GM12872 (cell line): ENCODE data around the gene AMN1.

Source experiments
- TF ChIP-seq, protein P1 (sequence below): IDR thresholded peaks from 3 replicates; pipeline ENCODE4 v1.5.1; 2011; ENCODE audit warnings: low read depth, mild to moderate bottlenecking, low read length, moderate library complexity; ENCODE audit not compliant: insufficient read depth

Gene AMN1

DNA sequence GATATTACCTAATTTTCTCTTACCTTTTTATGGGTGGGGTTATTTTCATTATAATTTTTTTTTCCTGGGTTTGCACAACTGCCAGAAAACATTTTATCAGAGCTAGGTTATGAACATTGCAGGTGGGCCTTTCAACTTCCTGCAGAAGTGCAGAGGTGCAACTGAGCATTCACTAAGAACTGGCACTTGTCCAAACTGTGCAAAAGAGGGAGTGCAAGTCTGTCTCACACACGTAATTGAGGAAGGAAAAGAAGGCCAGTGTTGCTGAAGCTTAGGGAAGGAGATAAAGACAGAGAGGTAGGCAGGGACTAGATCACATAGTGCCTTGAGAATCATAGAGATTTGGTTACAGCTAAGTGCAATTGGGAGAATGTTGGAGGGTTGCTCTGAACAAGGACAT is 14.1 kb upstream of the AMN1 start:
- TF ChIP-seq, protein P1, sequence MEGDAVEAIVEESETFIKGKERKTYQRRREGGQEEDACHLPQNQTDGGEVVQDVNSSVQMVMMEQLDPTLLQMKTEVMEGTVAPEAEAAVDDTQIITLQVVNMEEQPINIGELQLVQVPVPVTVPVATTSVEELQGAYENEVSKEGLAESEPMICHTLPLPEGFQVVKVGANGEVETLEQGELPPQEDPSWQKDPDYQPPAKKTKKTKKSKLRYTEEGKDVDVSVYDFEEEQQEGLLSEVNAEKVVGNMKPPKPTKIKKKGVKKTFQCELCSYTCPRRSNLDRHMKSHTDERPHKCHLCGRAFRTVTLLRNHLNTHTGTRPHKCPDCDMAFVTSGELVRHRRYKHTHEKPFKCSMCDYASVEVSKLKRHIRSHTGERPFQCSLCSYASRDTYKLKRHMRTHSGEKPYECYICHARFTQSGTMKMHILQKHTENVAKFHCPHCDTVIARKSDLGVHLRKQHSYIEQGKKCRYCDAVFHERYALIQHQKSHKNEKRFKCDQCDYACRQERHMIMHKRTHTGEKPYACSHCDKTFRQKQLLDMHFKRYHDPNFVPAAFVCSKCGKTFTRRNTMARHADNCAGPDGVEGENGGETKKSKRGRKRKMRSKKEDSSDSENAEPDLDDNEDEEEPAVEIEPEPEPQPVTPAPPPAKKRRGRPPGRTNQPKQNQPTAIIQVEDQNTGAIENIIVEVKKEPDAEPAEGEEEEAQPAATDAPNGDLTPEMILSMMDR = no peak

DNA sequence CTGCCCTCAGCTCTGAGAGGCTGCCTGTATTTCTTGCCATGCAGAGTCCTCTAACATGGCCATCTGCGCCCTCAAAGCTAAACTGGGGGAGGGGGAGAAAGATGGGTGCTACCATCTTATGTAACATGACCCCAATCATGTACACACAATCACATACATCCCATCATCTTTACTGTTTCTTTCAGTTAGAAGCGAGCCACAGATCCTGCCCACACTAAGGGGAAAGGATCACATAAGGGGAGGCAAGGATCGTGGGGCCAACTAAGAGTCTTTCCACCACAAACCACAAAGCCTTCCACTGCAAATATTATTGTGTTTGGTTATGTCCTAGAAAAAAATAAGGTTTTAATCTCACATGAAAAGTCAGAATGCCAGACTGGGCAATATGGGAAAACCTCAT is 11.8 kb upstream of the AMN1 start:
- TF ChIP-seq, protein P1 = no peak

DNA sequence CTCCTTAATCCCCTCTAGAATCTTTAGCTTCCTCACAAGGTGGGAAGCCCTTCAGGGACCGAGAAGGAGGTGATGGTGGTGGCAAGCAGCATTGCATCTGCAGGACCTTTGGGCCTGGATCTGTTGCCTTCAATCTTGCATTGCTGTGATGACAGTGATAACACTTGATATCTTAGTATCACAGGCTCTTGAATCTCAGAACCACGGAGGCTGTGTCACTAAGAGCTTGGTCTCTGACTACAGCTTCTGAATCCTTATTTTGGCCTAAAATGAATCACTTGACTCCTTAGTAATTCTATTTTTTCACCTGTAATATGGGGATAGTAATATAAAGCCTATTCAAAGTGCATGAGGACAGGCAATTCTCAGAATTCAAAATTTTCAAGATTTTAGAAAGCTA is 8.9 kb upstream of the AMN1 start:
- TF ChIP-seq, protein P1 = no peak

DNA sequence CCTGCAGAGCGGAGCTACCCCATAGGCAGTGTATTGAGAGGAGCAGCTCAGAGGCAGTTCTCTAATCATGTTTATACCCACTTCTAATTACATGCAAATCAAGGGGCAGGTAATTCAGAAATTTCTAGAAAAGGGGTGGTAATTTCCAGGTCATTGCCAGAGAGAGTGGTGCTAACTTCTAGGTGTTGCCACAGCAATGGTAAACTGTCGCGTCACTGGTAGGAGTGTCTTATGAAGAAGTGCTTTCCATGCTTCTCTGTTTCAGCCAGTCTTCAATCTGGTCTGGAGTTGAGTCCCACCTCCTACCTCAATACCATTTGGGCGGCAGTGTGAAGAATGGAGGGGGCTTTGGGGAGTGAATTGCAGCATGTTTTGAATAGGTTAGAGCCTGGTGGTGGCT is 8.5 kb upstream of the AMN1 start:
- TF ChIP-seq, protein P1 = no peak

DNA sequence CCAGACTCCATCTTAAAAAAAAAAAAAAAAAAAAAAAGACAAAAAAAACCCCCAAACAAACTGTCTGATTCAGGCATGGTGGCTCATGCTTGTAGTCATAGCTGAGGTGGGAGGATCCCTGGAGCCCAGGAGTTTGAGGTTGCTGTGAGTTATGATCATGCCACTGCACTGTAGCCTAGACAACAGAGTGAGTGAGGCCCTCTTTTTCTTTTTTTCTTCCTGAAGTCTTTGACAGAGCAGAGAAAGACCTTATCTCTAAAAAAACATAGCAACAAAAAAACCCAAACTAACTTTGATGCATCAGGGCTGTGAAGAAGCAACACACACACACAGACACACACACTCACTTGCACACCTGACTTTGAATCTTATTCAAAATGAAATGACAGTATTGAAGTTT is 7.7 kb upstream of the AMN1 start:
- TF ChIP-seq, protein P1 = no peak

DNA sequence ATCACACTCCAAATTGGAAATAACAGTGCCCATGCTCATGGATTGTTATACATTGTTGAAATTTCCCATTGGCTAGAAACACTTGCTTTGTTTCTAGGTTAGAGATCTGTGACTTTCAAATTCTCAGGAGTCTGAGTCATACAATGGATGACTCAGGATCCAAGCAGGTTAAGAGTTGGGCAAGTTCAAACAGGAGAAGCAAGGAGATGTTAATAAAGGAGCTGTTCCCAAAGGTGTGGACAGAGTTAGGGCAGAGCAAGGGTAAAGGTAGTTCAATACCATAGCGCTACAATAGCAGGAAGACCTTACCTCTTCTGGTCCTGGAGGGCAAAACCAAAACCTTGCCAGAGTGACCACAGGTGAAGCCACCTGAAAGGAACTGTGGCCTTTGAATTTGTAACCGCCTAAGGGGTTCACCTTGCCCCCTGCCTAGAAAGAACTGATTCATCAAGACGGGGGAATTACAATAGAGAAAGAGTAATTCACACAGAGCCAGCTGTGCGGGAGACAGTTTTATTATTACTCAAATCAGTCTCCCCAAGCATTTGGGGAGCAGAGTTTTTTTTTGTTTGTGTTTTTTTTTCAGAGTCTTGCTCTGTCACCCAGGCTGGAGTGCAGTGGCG is 4.2 kb upstream of the AMN1 start:
- TF ChIP-seq, protein P1 = no peak

DNA sequence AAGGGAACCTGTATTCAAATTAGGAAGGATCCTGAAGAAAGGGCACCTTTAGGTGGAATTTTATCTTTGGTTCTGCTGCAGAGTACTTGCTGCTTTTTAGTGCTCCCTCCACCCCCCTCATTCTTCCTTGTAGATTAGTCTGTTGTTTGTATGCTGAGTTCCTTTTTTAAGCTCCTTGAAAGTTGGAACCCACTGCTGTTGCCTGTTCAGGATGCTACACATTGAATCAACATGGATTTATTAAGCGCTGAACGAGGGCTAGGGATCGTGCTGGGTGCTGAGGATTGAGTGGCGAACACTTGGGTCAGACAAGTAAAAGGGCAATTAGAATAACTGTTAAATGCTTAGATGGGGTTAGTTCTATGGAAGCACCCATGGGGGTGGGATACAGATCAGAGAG is 884 bp upstream of the AMN1 start:
- TF ChIP-seq, protein P1 = no peak

DNA sequence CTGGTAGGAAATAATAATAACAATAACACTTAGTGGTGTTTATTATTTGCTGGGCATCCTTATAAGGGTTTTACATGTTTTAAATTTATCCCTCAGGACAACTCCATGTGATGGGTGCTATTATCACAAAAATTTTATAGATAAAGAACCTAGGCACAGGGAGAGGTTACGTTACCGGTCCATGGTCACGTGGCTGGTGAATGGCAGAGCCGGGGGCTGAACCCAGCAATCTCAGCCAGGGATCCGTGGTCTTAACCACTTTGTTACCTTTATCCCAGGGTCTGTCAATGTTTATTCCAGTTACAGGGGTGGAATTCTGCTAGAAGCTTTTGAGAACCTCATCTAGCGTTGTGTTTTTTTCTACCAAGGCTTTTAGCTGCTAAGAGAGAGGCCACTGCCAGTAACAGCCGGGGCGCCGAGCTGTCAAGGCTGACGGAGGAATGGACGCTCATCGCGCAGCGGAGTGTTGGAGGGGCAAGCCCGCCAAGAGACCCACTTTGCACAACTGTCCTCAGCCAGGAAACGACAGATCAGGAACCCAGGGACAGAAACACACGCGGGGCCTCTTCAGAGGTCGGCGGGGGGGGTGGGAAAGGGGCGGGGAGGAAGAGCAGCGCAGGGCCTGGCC is 418 bp downstream of the AMN1 start:
- TF ChIP-seq, protein P1 = no peak
